Epithelial cell of proximal tubule (primary cell): ENCODE results near the gene CLECL1. TPM values are rescaled to one million over a fixed set of nuclear protein-coding genes. Genes with fewer than 3 reads are reported as not detected.

Experiments
- DNase-seq: peaks from one replicate; pipeline ENCODE4 v3.0.0-alpha.2; 2011; ENCODE audit warnings: low read depth
- H3K4me3 ChIP-seq: 2 replicates; pipeline ENCODE4 v1.5.1; 2011; ENCODE audit warnings: low read depth, mild to moderate bottlenecking, low read length
- total RNA-seq: library from RNA; depleted of rRNA; stranded (reverse); fragments of >200 nt; gene quantifications from 2 replicates; pipeline ENCODE4 v1.2.3, GENCODE V29; 2015
- TF ChIP-seq, protein P1 (sequence below): conservative IDR thresholded peaks from 2 replicates; pipeline ENCODE4 v1.5.1; 2012; ENCODE audit warnings: low read depth, mild to moderate bottlenecking, low read length

The CLECL1 gene
- total RNA-seq, 1 donor from 2014 or later, result not detected

DNA sequence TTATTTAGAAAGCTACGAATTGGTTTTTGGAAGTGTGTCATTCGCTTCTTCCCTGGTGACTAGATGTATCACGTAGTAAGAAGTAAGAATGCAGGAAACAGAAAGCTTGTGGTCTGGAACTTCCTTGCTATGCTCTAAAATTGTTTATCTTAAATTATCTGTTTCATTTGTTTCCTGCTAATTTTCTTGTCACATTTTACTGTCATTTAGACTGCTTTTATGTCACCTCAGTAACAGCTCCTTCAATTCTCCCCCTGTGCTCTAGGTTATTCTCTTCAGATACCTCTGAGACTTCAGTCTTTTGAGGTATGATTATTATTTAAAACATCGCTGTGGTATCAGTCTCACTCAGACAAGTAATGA, 28.5 kb upstream of the CLECL1 start:
- TF ChIP-seq, protein P1, sequence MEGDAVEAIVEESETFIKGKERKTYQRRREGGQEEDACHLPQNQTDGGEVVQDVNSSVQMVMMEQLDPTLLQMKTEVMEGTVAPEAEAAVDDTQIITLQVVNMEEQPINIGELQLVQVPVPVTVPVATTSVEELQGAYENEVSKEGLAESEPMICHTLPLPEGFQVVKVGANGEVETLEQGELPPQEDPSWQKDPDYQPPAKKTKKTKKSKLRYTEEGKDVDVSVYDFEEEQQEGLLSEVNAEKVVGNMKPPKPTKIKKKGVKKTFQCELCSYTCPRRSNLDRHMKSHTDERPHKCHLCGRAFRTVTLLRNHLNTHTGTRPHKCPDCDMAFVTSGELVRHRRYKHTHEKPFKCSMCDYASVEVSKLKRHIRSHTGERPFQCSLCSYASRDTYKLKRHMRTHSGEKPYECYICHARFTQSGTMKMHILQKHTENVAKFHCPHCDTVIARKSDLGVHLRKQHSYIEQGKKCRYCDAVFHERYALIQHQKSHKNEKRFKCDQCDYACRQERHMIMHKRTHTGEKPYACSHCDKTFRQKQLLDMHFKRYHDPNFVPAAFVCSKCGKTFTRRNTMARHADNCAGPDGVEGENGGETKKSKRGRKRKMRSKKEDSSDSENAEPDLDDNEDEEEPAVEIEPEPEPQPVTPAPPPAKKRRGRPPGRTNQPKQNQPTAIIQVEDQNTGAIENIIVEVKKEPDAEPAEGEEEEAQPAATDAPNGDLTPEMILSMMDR, result no peak
- DNase-seq, result no peak
- no peak overlapping the region for H3K4me3 ChIP-seq

DNA sequence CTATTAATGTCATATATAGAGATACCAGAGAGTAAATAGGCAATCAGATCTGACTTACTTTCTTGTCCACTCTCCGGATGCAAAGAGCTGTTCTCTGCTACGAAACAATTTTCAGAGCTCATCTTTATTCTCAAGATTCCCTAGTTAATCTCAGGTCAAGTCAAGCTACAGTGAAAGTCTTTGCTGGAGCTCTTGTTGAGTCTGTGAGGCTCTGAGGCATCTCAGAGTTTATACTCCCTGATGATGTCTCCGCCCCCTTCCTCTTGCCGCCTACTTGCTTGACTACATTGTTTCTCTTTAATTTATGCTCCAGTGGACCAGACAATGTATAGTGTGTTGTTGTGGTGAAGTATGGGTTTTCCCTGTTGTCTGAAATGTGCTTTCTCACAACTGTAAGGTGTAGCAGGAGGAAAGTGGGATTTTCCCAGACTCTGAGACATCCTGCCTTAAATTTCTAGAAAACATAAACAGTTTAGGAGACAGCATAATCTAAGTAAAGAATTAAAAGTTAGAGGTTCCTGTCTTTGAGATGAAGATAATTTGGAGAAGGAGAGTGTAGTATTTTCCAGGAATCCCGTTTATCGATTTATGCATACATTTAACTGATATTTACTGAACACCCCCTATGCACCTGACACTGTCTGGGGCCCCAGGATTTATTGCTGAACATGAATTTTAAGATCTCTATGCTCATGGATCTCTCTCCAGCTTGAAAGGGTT, 28.0 kb upstream of the CLECL1 start, which contains the start of gene CD69:
TSS of gene CD69 (minus strand) at position 203 of the 720 bp plus-strand sequence. CDS start at position 122, 81 bp downstream.
- TF ChIP-seq, protein P1, result no peak
- no peak for DNase-seq

DNA sequence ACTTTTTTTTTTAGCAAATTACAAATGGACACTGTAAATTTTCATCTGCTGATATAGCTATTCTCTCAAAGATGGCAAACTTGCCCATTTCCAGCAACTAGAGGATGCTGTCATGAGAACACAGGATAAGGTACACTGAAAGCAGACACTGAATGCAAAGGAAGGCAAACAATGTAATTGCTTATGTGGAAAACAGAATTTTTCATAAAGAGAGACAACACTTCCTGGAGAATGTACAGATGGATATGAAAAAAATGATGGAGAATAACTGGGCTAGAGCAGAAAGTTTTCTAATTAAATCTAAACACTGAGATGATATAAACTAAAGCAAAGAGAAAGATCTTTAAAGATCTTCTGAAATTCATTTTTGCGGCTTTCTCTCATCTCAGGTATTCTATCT, 27.2 kb upstream of the CLECL1 start:
- TF ChIP-seq, protein P1, result no peak
- no peak overlapping the region for H3K4me3 ChIP-seq
- DNase-seq, result no peak

More for the DNA sequence above, 28.0 kb upstream of the CLECL1 start, which contains the start of gene CD69:
- H3K4me3 ChIP-seq, result no peak within 1 kb of the TSS

DNA sequence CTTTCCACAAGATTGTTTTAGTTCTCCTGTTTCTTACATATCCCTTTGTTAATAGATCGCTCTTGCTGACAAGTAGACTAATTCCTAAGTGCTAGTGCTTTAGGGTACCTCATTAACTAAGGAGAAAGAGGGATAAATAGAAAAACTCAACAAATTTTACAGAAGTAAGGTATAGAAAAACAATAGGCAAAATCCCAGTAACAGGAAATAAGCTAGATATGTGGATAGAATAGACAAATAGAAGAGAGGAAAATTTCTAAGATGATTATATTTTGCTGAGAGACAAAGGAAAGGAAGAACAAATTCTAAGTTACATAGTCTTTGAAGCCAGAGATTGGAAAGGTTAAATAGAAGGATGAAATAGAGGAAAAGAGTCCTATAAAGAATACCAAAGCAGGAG, 26.8 kb upstream of the CLECL1 start:
- TF ChIP-seq, protein P1, result no peak
- no peak overlapping the region for H3K4me3 ChIP-seq
- DNase-seq, result no peak

DNA sequence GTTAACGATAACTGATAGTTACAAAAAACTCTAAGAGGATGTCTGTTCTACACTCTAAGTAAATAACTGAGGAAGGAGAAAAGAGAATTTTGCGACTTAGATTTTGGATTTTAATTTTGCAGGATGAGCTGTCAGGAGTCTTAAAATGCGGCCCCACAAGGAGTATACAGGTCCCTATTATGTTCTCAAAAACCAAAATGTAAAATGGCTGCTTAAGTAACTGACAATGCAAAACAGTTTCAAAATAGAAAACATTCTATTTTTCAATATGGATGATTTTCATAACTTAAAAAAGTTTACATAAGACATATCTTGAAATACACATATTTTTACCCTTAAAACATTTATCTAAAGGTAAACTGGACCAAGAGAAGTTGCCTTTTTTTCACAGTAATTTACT, 25.2 kb upstream of the CLECL1 start:
- DNase-seq, result no peak

DNA sequence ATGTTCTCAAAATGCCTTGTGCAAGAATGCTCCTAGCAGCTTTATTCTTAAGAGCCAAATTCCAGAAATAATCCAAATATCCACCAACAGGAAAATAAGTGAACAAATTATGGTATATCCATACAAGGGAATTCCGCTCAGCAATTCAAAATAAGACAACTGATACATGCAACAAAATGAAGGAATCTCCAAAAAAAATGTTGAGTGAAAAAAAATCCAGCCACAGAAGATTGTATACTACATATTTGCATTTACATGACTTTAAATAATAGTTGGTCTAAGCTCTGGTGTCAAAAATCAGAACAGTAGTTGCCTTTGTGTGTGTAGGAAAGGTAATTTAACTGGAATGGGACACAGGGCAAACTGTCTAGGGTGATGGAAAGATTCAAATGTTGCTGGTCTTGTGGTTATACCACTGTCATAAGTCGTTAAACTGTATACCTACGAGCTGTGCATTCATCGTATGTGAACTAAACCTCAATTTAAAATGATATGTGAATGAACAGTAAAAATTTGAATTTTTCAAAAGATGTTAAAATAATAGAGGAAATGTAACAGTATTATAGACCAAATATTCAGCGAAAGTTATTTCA, 24.6 kb upstream of the CLECL1 start:
- H3K4me3 ChIP-seq, result no peak overlapping the region
- DNase-seq, result no peak
- TF ChIP-seq, protein P1, result no peak

More for the DNA sequence above, 25.2 kb upstream of the CLECL1 start:
- H3K4me3 ChIP-seq, result no peak overlapping the region
- TF ChIP-seq, protein P1, result no peak
